ENCODE results near the gene CADM3.

- TF ChIP-seq CTCF (IDR thresholded peaks at IDR 0.05) = no peak
- no peak for TF ChIP-seq POLR2A (IDR thresholded peaks at IDR 0.05)
- TF ChIP-seq EP300 (IDR thresholded peaks at IDR 0.05) = no peak
Observed at GRCh38 chr1:159144571-159144970, 26.8 kb upstream of the CADM3 start.

Measured in tibial nerve (tissue), 4 donors.